ENCODE results near the gene SMIM45.

Gene SMIM45

GRCh38 chr22:41974691-41975290 lies 22.8 kb downstream of the SMIM45 start:
- Histone ChIP-seq H3K27me3 (ENCODE audit: insufficient read depth, low read depth) (peaks cover 60% of the 10 kb centered on the region), H3K4me1 (replicated peaks; ENCODE audit: insufficient read depth) (no peaks in the 10 kb centered on the region), H3K36me3 (ENCODE audit: low read depth) (no peaks in the 10 kb centered on the region), H2AFZ (no peak overlapping the region), H3K9me3 (ENCODE audit: insufficient read depth, low read depth) (no peaks in the 10 kb centered on the region), H3K4me3 (no peak overlapping the region), H3K79me2 (ENCODE audit: low read depth) (no peaks in the 10 kb centered on the region), H3K27ac (no peak overlapping the region), H3F3A (ENCODE audit: insufficient read depth, low read depth) (peaks cover 21% of the 10 kb centered on the region; the same call in 1 of the 2 replicates), H3K4me2 (peak overlapping the region; percentile 13), H4K20me1 (ENCODE audit: insufficient read depth) (no peaks in the 10 kb centered on the region), H3K9me2 (ENCODE audit: insufficient read depth) (no peaks in the 10 kb centered on the region)
- TF ChIP-seq, protein P1, sequence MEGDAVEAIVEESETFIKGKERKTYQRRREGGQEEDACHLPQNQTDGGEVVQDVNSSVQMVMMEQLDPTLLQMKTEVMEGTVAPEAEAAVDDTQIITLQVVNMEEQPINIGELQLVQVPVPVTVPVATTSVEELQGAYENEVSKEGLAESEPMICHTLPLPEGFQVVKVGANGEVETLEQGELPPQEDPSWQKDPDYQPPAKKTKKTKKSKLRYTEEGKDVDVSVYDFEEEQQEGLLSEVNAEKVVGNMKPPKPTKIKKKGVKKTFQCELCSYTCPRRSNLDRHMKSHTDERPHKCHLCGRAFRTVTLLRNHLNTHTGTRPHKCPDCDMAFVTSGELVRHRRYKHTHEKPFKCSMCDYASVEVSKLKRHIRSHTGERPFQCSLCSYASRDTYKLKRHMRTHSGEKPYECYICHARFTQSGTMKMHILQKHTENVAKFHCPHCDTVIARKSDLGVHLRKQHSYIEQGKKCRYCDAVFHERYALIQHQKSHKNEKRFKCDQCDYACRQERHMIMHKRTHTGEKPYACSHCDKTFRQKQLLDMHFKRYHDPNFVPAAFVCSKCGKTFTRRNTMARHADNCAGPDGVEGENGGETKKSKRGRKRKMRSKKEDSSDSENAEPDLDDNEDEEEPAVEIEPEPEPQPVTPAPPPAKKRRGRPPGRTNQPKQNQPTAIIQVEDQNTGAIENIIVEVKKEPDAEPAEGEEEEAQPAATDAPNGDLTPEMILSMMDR (conservative IDR thresholded peaks at IDR 0.05): no peak
- TF ChIP-seq EZH2 (IDR thresholded peaks at IDR 0.05; ENCODE audit: low read depth): no peak
- ChIA-PET CTCF (no interaction called here), POLR2A (ENCODE audit: unreplicated experiment) (no interaction called here)
- no TSS peak for BruUV-seq (replicated peaks)
- intact Hi-C loops (cut with micrococcal nuclease; ENCODE audit: unreplicated experiment): no loop called here
- no peak for DNase-seq

DNA sequence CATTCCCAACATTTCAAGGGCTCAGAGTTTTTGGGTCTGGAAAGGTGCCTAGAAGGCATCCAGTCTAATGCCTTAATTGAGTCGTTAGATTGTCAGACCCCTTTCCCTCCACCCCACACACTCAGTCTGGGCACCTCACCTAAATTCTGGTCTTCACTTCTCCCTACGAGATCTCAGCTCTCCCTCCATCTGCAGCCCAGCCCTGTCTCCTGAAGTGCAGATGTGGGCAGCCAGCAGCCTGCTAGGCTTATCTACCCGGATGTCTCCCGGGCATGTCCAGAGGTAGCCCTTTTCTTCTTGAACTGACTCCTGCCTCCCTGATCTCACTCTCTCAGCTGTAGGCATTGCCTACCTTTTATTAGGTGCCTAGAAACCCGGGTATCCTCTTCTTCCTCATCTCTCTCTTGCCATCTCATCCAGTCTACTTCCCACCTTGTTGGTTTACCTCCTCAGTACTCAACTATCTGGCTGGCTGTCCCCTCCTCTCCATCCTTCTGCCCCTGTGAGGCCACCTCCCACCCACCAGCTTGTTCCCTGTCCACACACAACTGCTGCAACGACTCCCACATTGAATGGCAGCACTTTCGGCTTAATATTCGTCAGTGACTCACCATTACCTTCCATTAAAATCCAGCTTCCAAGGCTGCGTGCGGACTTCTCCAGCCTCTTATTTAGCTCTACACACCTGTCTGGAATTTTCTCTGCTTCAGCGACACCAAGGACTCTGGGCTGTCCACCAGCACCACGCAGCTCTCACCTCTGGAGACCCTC lies 23.5 kb downstream of the SMIM45 start:
- peaks cover 21% of the 10 kb centered on the region; the same call in 1 of the 2 replicates for H3F3A ChIP-seq (ENCODE audit: insufficient read depth, low read depth)
- no peak overlapping the region for H3K27ac ChIP-seq
- H3K4me1 ChIP-seq (replicated peaks; ENCODE audit: insufficient read depth): no peaks in the 10 kb centered on the region
- DNase-seq: no peak
- no peaks in the 10 kb centered on the region for H3K36me3 ChIP-seq (ENCODE audit: low read depth)
- no peak overlapping the region for H3K4me3 ChIP-seq
- ChIA-PET CTCF (no interaction called here), POLR2A (ENCODE audit: unreplicated experiment) (no interaction called here)
- no TSS peak for BruUV-seq (replicated peaks)
- H4K20me1 ChIP-seq (ENCODE audit: insufficient read depth): no peaks in the 10 kb centered on the region
- peak overlapping the region; percentile 13; the same call in 1 of the 2 replicates for H3K4me2 ChIP-seq
- H3K27me3 ChIP-seq (ENCODE audit: insufficient read depth, low read depth): peaks cover 60% of the 10 kb centered on the region
- no peaks in the 10 kb centered on the region for H3K9me2 ChIP-seq (ENCODE audit: insufficient read depth)
- no peak overlapping the region for H2AFZ ChIP-seq
- intact Hi-C loops (cut with micrococcal nuclease; ENCODE audit: unreplicated experiment): no loop called here
- H3K79me2 ChIP-seq (ENCODE audit: low read depth): no peaks in the 10 kb centered on the region
- no peaks in the 10 kb centered on the region for H3K9me3 ChIP-seq (ENCODE audit: insufficient read depth, low read depth)
- TF ChIP-seq EZH2 (IDR thresholded peaks at IDR 0.05; ENCODE audit: low read depth): no peak
- TF ChIP-seq, protein P1 (conservative IDR thresholded peaks at IDR 0.05): no peak

GRCh38 chr22:41976070-41976901 lies 24.3 kb downstream of the SMIM45 start:
- H2AFZ ChIP-seq: no peak overlapping the region
- intact Hi-C loops (cut with micrococcal nuclease; ENCODE audit: unreplicated experiment): no loop called here
- H3K27ac ChIP-seq: no peak overlapping the region
- H3K9me3 ChIP-seq (ENCODE audit: insufficient read depth, low read depth): no peaks in the 10 kb centered on the region
- no peaks in the 10 kb centered on the region for H3K79me2 ChIP-seq (ENCODE audit: low read depth)
- no peaks in the 10 kb centered on the region for H4K20me1 ChIP-seq (ENCODE audit: insufficient read depth)
- CTCF ChIA-PET: no interaction called here
- TF ChIP-seq EZH2 (IDR thresholded peaks at IDR 0.05; ENCODE audit: low read depth): peak; percentile 94; the same call in 1 of the 2 replicates
- TF ChIP-seq, protein P1 (conservative IDR thresholded peaks at IDR 0.05): no peak
- peak in 1 of 2 experiments; percentile 35 for DNase-seq
- BruUV-seq (replicated peaks): no TSS peak
- H3K4me1 ChIP-seq (replicated peaks; ENCODE audit: insufficient read depth): no peaks in the 10 kb centered on the region
- no peaks in the 10 kb centered on the region for H3K9me2 ChIP-seq (ENCODE audit: insufficient read depth)
- H3K4me2 ChIP-seq: peak overlapping the region; percentile 65
- peaks cover 21% of the 10 kb centered on the region; the same call in 1 of the 2 replicates for H3F3A ChIP-seq (ENCODE audit: insufficient read depth, low read depth)
- no peaks in the 10 kb centered on the region for H3K36me3 ChIP-seq (ENCODE audit: low read depth)
- POLR2A ChIA-PET (ENCODE audit: unreplicated experiment): no interaction called here
- peaks cover 53% of the 10 kb centered on the region for H3K27me3 ChIP-seq (ENCODE audit: insufficient read depth, low read depth)
- H3K4me3 ChIP-seq: peak overlapping the region; percentile 47; the same call in 1 of the 2 replicates

Data from PC-9 (cell line).